ENCODE data around the gene GPR4. TPM values are rescaled to one million over a fixed set of nuclear protein-coding genes. Genes with fewer than 3 reads are reported as not detected.
"Not testable (repeated sequence)": the region's sequence is repeated elsewhere in the genome, so short reads cannot be mapped to it uniquely, and the experiment has no call there.

Gene GPR4
- total RNA-seq, 1 donor from 2014 or later, result not detected

GRCh38 chr19:45629704-45630103 lies 27.7 kb upstream of the GPR4 start:
- DNase-seq (ENCODE audit: low read depth), result no peak
- no peak overlapping the region for H3K4me3 ChIP-seq (ENCODE audit: low read depth, low read length)
- peaks cover 24% of the 10 kb centered on the region for H3K36me3 ChIP-seq (ENCODE audit: control insufficient read depth, insufficient read depth, low read length)
- FAIRE-seq, result no peak
- no peaks in the 10 kb centered on the region for H3K27me3 ChIP-seq (ENCODE audit: control insufficient read depth, insufficient read depth, low read length)
- no peak for TF ChIP-seq CTCF (IDR thresholded peaks at IDR 0.05; ENCODE audit: insufficient read depth, low read length, severe bottlenecking)

- FAIRE-seq; H3K4me3 ChIP-seq (ENCODE audit: low read depth, low read length); H3K27me3 ChIP-seq (ENCODE audit: control insufficient read depth, insufficient read depth, low read length); DNase-seq (ENCODE audit: low read depth): not testable (repeated sequence)
- H3K36me3 ChIP-seq (ENCODE audit: control insufficient read depth, insufficient read depth, low read length), result peaks cover 29% of the 10 kb centered on the region
Observed at GRCh38 chr19:45628219-45628618, 26.2 kb upstream of the GPR4 start.

- Histone ChIP-seq H3K27me3 (ENCODE audit: control insufficient read depth, insufficient read depth, low read length) (no peaks in the 10 kb centered on the region), H3K4me3 (ENCODE audit: low read depth, low read length) (no peak overlapping the region), H3K36me3 (ENCODE audit: control insufficient read depth, insufficient read depth, low read length) (peaks cover 35% of the 10 kb centered on the region)
- FAIRE-seq (peak; percentile 70), DNase-seq (ENCODE audit: low read depth) (no peak)
- no peak for TF ChIP-seq CTCF (IDR thresholded peaks at IDR 0.05; ENCODE audit: insufficient read depth, low read length, severe bottlenecking)
Observed at GRCh38 chr19:45623984-45624383, 22.0 kb upstream of the GPR4 start.

GRCh38 chr19:45621976-45622503 lies 20.0 kb upstream of the GPR4 start:
- FAIRE-seq, result peak; percentile 66

GRCh38 chr19:45621389-45621788 lies 19.4 kb upstream of the GPR4 start:
- FAIRE-seq (no peak), DNase-seq (ENCODE audit: low read depth) (no peak)
- Histone ChIP-seq H3K27me3 (ENCODE audit: control insufficient read depth, insufficient read depth, low read length) (no peaks in the 10 kb centered on the region), H3K36me3 (ENCODE audit: control insufficient read depth, insufficient read depth, low read length) (peaks cover 37% of the 10 kb centered on the region), H3K4me3 (ENCODE audit: low read depth, low read length) (no peak overlapping the region)
- TF ChIP-seq CTCF (IDR thresholded peaks at IDR 0.05; ENCODE audit: insufficient read depth, low read length, severe bottlenecking), result no peak

More at GRCh38 chr19:45621976-45622503, 20.0 kb upstream of the GPR4 start:
- no peak for DNase-seq (ENCODE audit: low read depth)
- TF ChIP-seq CTCF (IDR thresholded peaks at IDR 0.05; ENCODE audit: insufficient read depth, low read length, severe bottlenecking), result no peak
- no peaks in the 10 kb centered on the region for H3K27me3 ChIP-seq (ENCODE audit: control insufficient read depth, insufficient read depth, low read length)
- no peak overlapping the region for H3K4me3 ChIP-seq (ENCODE audit: low read depth, low read length)
- peaks cover 34% of the 10 kb centered on the region for H3K36me3 ChIP-seq (ENCODE audit: control insufficient read depth, insufficient read depth, low read length)

DNA sequence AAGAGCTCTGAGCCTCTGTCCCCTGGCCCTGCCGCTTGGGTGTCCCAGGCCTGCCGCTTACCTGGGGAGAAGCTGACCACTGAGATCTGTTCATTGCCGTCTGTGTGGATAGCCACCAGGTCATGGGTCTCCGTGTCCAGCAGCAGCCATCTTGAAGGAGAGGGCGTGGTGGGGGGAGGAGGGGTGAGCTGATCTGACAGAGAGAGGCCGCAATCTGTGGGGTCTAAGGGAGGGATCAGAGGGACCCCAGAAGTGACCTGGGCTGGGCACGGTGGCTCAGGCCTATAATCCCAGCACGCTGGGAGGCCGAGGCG lies 14.6 kb upstream of the GPR4 start:
- no peak overlapping the region for H3K4me3 ChIP-seq (ENCODE audit: low read depth, low read length)
- no peak for FAIRE-seq
- no peaks in the 10 kb centered on the region for H3K27me3 ChIP-seq (ENCODE audit: control insufficient read depth, insufficient read depth, low read length)
- no peak for TF ChIP-seq CTCF (IDR thresholded peaks at IDR 0.05; ENCODE audit: insufficient read depth, low read length, severe bottlenecking)
- DNase-seq (ENCODE audit: low read depth), result no peak
- H3K36me3 ChIP-seq (ENCODE audit: control insufficient read depth, insufficient read depth, low read length), result peaks cover 43% of the 10 kb centered on the region

Measured in bronchial epithelial cell (primary cell).